Stimulated activated CD4-positive, alpha-beta T cell treated with anti-CD3 and anti-CD28 coated beads, Interleukin-1b, Interleukin-23, amount 100 ng/mL, for 1 hour (primary cell): Measurements from ENCODE around the gene STRADA.

ENCODE experiments used
- DNase-seq, 2 donors: peaks; one replicate each; pipeline ENCODE4 v3.0.0-alpha.2; 2020; ENCODE audit warnings: low read depth in 2 of 2

Gene STRADA

GRCh38 chr17:63701456-63701820, 40.2 kb downstream of the STRADA start:
- no peak for DNase-seq

- DNase-seq, result peak in 1 of 2 donors; percentile 15
Measured at GRCh38 chr17:63700528-63701455, 40.8 kb downstream of the STRADA start.

GRCh38 chr17:63699638-63700527, 41.7 kb downstream of the STRADA start, which contains the start of gene LIMD2:
TSS of gene LIMD2 (minus strand) at chr17:63700125. CDS start at chr17:63699298, 827 bp downstream.
- DNase-seq, result peak in 1 of 2 donors; percentile 76

- DNase-seq, result peak in 1 of 2 donors; percentile 83
Measured at GRCh38 chr17:63698886-63699637, 42.5 kb downstream of the STRADA start.

- DNase-seq, result no peak
Measured at GRCh38 chr17:63698381-63698885, 43.2 kb downstream of the STRADA start.

DNA sequence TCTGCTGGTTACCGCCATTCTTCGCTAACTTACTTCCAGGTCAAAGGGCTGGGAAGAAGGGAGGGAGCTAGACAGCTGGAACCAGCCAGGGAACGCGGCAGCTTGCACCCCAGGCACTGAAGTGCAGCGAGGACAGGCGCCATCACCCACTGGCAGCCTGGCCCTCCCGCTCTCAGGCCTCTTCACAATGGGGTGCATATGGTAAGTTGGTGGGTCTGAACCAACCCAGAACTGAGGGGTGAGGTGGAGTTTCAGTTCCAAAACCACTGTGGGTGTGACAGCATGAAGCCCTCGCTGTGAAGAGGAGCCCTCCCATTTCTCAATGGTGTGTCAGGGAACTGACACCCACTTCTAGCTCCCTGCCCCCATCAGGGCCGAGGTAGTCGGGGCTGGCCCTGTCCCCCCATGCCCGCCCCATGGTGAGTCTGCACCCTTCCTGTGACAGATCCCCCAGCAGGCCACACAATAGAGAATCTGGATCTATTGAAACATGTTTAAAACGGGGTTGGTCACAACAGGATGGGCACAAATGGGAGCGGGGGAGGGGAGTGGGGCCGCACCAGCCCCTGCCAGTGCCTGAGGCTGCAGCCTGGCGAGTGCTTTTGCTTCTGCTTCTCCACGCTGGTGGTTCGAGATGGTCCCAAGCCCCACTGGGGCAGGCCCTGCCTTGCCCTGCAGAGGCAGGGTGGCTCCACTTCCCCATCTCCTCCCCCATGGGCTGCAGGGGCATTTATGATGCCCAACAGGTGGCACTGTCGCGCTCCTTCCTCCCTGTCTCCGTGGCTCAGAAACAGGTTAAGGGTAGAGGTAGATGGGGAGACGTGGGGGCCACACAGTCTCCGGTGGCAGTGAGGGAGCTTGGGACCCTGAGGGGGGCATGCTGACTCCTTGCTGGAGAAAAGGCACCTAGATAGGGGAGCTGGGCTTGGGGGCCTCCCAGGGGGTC, 44.0 kb downstream of the STRADA start:
- peak in 1 of 2 donors; percentile 65 for DNase-seq

- DNase-seq, result peak in 1 of 2 donors; percentile 3
Measured at GRCh38 chr17:63696381-63696961, 45.1 kb downstream of the STRADA start.

DNA sequence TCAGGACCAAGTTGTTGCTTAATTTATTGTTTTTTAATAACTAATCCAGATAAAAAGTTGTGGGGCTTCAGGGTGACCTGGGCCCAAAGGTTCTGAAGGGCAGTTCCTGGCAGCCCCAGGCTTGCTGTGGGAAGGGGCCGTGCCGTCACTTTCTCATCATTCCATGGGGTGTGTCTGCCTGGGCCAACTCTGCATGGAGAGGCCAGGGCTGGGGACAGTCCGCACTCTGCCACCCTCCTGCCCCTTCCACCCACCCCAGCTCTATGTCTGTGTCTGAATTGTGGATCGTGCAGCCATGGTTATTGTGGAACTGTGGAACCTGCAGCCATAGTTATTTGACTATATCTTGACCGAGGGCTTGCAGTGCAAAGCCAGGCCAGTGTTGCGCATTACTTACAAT, 45.7 kb downstream of the STRADA start:
- no peak for DNase-seq

- DNase-seq, result no peak
Measured at GRCh38 chr17:63694950-63695773, 46.4 kb downstream of the STRADA start.

DNA sequence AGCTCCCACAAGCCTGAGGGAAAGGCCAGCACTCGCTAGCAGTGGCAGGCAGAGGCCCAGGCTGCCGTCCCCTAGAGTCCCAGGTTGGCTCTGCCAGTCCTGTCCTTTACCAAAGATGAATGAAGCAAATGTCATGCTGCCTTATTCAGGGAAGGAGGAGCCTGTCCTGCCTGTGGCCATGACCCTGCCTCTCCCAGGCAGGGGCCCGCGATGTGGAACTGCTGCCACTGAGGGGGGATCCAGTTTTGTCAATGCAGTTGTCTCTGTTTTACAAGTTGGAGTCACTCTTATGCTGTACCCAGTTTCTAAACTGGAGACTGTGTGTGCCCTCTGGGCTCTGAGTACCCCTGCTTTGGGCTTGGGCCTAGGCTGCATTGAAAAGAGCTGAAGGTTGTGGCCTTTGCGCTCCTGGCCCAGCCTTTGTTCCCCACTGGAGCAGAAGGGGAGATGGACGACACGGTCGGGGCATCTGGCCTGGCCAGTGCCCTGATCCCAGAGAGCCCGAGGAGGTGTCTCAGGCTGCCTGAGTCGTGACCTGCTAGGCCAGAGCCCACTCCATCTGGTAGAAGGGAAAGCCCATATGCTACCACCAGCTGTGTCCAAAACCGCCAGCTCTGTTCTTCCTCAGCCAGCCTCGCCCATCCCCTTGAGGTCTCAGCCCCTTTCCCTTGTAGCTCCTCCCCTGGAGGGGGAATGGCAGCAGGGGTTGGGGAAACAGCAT, 47.2 kb downstream of the STRADA start:
- no peak for DNase-seq

DNA sequence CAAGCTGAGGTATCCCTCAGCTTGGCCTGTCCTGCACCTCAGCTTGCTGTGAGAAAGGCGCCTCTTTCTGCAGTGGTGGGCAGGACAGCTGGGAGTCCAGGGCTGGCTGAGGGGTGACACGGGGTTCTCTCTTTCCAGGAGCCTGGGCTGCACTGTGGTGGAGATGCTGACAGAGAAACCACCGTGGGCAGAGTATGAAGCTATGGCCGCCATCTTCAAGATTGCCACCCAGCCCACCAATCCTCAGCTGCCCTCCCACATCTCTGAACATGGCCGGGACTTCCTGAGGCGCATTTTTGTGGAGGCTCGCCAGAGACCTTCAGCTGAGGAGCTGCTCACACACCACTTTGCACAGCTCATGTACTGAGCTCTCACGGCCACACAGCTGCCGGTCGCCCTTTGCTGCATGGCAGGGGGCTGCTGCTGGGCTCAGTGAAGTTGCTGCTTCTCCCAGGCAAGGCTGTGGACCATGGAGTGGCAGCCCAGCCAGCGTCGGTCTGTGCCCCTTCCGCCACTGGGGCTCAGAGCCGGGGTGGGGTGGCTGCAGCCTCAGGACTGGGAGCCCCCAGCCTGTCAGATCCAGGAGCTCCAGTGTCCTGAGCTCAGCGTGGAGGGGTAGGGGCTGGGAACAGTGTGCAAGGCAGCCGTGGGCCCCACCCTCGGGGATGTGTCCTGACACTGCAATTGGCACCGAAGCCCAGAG, 48.0 kb downstream of the STRADA start:
- DNase-seq, result no peak

DNA sequence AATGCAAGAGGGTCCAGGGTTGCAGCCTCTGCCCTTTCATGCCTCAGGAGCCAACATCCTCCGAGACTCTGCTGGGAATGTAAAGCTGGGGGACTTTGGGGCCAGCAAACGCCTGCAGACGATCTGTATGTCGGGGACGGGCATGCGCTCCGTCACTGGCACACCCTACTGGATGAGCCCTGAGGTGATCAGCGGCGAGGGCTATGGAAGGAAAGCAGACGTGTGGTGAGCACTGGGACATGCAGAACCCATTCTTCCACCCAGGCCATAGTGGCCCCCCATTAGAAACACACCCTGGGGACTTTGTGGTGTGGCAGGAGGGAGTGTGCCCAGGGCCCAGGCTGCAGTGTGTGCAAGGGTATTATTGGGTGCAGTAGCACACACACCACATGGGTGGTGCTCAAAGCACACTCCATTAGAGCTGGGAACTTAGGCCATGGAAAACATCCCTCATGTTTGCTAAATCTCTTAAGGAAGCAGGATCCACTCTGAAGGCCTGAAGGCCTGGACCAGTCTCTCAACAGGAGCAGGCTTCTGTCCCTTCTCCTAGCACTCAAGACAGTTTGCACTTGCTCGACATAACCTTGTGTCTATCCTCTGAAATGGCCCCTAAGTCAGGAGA, 49.3 kb downstream of the STRADA start:
- DNase-seq, result no peak

GRCh38 chr17:63689479-63689878, 52.1 kb downstream of the STRADA start:
- no peak for DNase-seq

GRCh38 chr17:63688396-63689020, 53.1 kb downstream of the STRADA start:
- no peak for DNase-seq

DNA sequence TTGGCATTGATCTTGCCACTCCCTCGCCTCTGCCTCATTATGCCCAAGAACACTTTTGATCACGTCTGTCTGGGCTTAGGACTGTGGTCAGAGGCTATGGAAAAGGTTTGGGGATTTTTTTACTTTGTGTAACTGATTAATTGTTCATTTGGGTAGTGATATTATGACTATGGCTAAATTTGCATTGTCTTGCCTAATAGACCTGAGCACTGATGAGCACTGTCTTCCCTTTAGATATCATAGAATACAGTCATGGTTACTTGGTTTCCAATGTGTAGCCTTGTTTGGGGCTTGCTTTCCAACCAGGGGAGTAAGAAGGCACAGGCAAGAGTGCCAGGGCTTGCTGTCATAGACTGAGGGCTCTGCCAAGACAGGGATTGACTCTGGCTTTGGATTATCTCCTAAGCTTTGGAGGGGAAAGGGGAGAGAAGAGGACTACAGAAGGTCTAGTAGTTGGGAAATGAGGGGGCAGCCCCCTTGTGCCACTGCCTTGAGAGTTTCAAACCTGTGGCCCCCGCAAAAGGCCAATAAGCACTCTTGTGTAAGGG, 55.4 kb downstream of the STRADA start:
- no peak for DNase-seq

DNA sequence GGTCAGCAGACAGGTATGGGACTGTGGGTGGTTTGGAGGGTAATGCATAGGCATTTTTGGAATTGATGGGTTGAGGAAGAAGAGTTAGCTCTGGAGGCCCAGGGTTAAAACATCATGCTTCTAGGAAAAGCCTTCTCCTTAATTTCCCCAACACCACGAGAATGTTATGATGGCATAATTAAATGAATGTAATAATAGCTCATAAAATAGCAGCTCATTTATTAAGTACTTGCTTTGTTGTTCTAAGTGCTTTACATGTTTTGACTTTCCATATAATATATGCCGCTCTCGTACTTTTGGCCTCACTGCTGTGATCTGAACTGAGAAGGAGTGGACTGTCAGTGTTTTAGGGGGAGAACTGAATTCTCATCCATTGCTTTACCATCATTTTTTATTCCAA, 56.0 kb downstream of the STRADA start:
- no peak for DNase-seq

DNA sequence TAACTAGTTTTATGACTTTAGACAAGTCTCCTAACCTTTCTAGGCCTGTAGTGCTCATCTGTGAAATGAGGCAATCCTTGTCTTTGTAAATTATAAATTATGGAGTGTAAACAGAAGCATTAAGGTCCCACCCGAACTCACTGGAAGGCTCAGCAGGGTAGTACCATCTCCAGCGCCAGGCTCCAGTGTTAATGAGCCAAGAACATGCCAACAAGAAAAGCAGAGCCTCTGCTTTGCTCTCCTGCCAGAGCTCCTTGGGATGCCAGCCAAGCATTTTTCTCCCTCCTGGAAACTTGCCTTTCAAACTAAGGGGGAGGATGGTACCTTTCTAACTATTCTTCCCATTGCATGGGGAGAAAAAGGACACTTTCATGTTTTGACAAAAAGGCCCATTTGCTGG, 56.6 kb downstream of the STRADA start:
- DNase-seq, result no peak
